Fibroblast of pulmonary artery (primary cell): ENCODE results near the gene LENG8.
"Not testable (repeated sequence)": the region's sequence is repeated elsewhere in the genome, so short reads cannot be mapped to it uniquely, and the experiment has no call there.

Experiments used
- DNase-seq: peaks from one replicate; pipeline ENCODE4 v3.0.0-alpha.2; 2010; ENCODE audit warnings: low read depth
- H3K4me3 ChIP-seq: replicated peaks from 2 replicates; pipeline ENCODE4 v1.5.1; 2011; ENCODE audit warnings: low read depth, mild to moderate bottlenecking, control low read depth, low read length, moderate library complexity
- CTCF ChIP-seq: IDR thresholded peaks from 2 replicates; pipeline ENCODE4 v1.5.1; 2011; ENCODE audit warnings: mild to moderate bottlenecking, control low read depth, low read length, inconsistent platforms; ENCODE audit errors: missing control alignments

The LENG8 gene

GRCh38 chr19:54506079-54506478, 57.1 kb downstream of the LENG8 start:
- TF ChIP-seq CTCF: no peak
- DNase-seq: no peak
- no peak overlapping the region for H3K4me3 ChIP-seq

DNA sequence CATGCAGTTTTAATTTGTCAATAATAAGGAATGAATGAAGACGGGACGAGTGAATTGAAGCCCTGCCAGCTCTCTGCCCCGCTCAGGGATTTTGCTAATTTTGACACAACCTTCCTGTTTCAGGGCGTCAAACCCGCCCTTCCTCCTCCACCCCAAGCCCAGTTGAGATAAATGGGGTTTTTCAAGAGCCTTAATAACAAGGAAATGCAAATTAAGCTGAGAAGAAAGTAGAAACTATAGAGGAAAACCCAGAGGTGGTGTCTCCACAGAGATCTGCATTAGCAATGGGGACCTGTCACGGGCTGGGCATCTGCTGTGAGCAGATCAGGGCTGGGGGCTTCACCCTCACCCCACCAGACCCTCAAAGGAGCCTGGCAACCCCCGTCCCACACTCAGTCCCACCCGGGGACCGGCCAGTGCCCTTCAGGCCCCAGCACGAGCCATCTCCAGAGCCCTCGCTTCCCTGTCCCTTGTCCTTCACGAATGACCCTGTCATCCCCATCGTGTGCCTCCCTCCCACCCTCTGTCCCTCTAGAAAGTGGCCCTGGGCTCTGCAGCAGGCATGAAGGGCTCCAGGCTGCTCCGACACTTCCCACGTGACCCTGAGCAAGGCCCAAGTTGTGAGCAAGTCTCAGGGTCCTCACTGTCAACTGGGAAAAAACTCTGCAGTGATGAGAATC, 58.2 kb downstream of the LENG8 start:
- H3K4me3 ChIP-seq, DNase-seq: not testable (repeated sequence)

GRCh38 chr19:54507824-54508223, 58.8 kb downstream of the LENG8 start:
- no peak for DNase-seq
- no peak overlapping the region for H3K4me3 ChIP-seq
- no peak for TF ChIP-seq CTCF

GRCh38 chr19:54508487-54508886, 59.5 kb downstream of the LENG8 start:
- not testable (repeated sequence) for H3K4me3 ChIP-seq, DNase-seq

DNA sequence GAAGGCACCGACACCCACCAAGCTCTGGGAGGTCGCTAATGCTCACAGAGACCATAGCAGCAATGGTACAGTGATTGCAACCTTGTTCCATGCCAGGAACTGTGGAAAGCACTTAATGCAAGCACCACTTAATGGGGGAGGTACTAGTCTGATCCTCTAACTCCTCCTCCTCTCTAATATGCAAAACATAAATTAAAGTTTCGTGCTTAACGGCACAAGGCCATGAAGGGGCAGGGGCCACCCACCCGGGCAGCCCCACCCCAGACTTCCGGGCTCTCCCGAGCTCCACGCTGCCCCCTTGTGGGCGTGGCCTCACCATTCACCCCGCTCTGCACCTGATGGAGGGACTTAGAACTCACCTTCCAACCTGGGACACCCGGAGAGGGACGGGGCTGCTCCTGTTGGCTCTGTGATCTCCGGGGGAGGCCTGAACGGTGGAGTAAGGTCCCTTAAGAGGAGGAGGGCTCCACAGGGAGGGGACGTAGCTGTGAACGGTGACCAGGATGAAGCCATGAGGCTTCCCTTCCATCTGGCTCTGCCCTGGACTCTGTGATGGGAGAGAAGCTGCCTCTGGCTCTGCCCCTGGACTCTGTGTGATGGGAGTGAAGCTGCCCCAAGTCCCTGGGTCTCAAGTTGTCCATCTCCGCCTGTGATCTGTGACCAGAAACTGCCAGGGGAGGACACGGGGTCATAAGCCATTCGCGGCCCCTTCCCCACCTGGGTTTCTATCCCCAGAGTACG, 60.4 kb downstream of the LENG8 start:
- H3K4me3 ChIP-seq, DNase-seq: not testable (repeated sequence)
